HS-5 (cell line): ENCODE measurements around the gene SORCS2.

Source experiments
- DNase-seq: peaks from one replicate; pipeline ENCODE4 v3.0.0-alpha.2; 2012; ENCODE audit warnings: low read depth

The SORCS2 gene

DNA sequence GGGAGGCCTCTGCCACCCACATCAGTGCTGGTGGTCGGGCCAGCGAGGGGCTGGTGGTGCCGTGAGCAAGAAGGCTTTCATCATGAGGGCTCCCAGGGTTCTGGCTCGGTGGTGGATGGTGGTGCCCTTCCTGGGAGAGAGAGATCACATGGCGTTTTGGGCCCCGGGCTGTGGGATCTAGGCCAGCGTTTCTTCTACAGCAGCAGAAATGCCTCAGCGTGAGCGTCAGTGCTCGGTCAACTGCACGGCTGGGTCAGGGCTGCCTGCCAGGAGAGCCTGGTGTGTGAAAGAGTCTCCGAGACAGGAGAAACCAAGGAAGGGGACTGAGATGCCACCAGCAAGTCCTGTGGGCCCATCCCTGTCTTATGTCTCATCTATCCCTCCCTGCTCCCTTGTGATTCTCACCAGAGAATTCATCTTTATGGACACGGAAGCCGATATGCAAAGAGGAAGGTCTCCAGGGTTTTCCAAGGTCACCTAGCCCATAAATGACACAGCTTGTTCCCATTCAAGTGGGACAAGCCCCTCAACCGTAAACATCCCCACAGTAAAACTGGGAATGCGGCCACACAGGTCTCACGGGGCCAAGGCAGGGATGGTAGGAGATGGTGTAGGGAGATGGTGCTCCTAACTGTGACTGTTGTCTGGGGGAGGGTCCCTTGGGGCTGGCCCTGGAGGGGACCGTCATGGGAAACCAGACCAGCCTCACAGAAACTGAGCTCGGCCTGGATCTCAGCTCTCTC, 99.2 kb downstream of the SORCS2 start:
- no peak for DNase-seq

DNA sequence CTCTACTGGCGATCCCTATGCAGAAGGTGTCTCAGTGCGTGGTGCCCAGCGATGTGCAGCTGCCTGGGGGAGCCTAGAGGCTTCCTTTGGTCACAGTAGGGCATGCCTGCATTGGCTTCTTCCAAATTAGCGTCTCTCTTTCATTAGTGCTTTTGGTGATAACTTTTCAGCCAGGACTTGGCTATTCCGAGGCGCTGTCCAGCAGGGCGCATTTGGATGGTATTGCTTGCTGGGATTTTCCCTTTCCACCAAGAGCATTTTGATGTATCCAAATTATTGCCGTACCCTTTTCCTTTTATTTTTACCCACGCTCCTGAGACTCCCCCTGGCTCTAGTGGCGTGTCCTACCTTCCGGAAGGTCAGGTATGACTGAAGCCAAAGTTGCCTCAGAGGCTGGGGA, 101.4 kb downstream of the SORCS2 start:
- DNase-seq = no peak

DNA sequence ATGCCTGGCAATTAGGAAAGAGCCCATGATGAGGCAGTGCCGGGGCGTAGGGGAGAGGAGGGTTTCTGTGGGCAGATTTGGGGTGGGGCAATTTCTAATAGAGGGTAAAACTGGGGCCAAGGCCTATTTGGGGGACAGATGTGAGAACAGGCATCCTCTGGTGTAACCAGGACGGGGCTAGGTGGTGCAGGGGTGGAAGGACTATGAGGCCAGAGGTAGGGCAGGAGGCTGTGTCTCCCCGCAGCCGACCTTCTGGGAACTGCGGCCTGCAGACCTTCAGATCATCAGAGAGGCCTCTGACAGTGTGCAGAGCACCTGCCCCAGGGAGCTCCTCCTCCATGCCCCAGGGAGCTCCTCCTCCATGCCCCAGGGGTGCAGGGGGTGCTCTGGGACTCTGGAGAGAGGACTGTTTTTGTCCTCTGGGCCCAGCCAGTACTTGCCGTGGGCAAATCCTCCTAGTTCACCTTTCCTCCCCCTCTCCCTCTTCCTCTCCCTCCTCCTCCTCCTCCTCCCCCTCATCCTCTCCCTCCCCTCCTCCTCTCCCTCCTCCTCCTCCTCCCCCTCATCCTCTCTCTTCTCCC, 101.9 kb downstream of the SORCS2 start:
- no peak for DNase-seq

DNA sequence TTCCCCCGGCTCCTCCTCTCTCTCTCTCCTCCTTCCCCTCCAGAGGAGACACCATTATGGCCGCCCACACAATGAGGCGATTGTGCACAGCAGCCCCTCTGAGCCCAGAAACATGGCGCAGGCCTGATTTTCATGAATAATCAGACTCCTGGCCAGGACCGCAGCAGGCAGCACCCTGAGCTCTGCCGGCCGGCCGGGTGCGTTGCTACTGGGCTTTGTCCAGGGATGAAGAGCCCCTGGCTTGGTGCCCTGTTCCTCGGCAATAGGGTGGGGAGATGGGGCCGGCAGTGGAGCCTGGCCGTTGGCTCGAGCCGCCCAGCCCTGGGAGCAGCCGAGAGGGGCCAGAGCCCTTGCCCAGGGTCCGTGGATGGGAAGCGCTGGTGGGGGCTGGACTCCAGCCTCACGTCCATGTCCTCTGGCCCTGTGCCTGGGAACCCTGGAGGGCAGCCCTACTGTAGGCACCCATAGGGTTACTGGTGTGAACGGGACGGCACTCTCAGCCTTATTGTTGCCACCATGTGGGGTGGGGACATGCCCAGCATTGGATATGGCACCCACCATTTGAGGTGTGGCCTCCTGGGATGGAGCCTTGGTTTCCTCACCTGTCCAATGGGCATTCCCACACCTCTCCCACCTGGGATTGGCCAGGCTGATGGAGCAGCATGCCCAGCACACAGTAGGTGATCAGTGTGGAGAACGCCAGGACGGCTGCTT, 103.0 kb downstream of the SORCS2 start:
- DNase-seq = no peak

DNA sequence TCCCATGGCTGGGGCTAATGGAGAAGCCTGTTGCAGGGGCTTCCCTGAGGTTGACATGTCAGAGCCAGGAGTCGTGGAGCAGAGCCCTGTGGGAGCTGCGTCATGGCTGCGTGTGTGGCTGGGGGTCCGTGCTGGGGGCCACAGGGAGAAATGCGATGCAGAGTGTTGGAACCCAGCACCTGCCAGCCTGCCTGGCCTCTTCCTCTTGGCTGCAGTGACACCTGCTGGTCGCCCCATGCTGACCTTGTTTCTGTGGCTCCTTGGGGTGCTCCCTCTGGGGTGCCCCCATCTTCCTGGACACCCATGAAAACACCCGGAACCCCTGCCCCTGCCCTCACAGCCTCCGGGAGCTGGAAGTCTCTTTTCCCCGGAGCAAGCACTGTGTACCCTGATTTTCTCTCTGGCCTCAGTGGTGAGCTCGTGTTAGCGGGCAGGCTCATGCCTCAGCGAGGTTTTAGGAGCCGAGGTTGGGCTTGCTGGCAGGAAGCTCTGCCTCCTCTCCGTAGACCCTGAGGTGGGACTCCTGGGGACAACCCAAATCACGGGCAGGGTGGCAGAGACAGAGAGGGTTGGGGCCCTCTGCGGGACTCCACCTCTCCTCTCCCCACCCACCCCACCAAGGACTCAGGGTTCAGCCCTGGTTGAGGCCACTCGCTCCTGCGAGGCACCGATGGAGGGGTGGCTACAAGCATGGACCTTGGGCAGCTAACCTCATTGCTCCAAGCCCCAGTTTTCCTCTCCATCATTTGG, 103.7 kb downstream of the SORCS2 start:
- DNase-seq = no peak

DNA sequence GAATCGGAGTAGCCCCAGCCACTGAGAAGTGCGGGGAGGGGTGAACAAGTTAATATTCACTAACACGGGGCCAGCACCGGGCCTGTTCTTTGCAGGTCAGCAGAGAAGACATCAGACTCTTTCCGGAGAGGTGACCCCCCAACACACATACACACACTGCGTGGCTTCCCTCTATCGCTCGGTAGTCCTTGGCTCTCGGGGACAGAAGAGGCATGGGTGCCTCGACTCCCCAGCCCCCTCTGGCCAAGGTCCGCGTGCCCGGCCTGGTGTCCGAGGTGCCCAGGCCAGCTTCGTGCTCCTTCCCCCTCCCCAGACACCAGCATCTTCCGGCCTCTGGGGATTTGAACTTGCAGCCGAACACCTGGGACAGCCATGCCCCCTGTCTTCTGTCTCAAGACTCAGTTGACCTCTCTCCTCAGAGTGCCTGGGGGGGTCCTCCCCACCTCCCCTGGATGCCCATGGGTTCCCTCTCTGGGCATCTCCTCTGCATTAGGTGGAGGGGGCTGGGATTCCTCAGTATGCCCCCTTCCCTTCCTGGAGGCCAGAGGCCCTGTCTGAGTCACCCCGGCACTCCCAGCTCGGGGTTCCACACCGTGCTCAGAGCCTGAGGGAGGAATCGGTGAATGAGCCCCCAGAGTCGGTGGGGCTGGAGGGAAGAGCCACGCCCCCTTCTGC, 104.5 kb downstream of the SORCS2 start:
- DNase-seq = no peak

DNA sequence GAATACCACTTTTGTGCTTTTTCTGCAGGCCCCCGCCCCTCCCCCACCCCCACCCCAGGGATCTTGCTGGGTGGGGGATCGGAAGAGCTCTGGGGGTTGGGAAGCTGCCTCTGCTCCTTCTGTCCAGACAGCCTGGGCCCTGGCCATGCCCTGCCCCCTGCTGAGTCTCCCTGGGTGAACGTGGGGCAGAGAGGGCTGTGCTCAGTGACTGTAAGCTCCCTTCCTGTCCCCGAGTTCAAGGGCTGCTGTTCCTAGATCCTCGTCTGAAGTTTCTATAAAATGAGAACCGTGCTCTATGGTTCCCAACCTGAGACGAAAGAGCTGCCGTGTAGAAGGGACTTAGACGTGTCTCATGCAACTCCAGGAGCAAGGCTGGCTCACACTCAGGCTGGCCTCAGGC, 105.0 kb downstream of the SORCS2 start:
- DNase-seq = no peak

DNA sequence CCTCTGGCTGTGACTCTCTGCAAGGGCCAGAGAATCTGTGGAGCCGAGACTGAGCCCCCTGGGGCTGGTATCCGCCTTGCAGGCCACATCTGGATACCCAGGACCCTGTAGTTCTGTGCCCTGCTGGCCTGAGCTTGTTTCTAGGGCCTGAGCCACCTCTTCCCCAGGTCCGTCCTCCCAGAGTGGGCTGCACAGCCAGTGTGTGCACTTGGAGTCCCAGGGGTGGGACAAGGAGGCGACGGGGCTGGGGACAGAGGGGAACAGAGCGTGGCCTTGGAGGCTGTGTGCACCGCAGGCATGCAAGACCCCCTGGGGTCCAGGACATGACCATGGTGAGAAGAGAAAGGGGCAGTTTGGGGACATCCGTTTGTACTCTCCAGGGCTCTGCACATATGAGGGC, 105.5 kb downstream of the SORCS2 start:
- DNase-seq = no peak

DNA sequence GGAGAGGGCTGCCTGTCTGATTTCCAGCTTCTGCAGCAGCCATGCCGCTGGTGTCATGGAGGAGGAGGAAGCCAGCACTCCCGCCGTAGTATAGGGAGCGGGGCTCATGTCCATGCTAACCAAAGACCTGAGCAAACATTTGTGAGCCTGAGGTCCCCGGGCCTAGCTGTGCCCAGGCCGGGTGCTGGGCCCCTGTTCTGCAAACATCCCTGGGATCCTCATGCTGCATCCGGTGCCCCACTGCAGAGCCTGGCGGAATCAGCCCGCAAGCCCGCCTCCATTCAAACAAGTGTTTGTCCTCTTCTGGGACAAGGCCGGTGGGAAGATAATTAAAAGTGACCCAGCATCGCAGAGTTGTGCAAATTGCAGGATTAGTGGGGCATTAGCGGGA, 106.3 kb downstream of the SORCS2 start:
- no peak for DNase-seq

DNA sequence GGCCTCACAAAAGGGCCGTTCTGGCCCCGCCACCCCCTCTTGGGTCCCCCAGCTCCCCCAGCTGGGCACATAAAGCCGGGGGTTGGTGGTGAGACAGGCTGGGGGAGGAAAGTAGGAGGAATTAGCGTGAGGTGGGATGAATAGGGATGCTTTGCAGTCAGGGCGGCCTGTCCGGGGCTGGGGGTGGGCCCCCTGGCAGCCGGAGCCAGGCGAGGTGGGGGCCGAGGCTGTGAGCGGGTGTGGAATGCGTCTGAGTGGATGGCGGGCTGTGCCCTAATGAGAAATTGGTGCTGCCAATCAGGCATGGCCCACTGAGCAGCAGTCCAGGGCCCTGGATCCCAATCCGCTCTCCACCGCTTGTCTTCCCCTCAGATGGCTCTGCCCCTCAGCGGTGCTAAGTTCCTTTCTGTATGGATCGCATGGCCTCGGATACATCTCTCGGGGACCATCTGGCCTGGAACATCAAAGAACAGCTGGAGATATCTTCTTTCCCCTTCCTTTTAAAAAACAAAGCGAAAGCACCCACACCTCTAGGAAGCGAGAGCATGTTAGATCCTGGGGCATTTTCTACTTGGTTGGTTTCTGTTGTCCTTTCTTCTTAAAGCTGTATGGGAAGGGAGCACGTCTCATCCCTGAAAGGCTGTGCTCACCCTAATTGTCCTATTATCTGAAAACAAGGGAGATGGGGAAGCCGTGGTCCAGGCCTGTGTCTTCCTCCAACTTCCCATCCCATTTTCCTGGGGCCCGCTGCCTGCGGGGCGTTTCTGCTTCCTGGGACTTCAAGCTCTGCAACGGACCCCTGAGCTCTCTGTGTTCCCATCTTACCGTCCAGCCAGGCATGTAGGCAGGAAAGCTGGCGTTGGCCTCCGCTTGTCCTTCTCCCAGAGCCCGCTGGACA, 106.9 kb downstream of the SORCS2 start:
- DNase-seq = no peak

DNA sequence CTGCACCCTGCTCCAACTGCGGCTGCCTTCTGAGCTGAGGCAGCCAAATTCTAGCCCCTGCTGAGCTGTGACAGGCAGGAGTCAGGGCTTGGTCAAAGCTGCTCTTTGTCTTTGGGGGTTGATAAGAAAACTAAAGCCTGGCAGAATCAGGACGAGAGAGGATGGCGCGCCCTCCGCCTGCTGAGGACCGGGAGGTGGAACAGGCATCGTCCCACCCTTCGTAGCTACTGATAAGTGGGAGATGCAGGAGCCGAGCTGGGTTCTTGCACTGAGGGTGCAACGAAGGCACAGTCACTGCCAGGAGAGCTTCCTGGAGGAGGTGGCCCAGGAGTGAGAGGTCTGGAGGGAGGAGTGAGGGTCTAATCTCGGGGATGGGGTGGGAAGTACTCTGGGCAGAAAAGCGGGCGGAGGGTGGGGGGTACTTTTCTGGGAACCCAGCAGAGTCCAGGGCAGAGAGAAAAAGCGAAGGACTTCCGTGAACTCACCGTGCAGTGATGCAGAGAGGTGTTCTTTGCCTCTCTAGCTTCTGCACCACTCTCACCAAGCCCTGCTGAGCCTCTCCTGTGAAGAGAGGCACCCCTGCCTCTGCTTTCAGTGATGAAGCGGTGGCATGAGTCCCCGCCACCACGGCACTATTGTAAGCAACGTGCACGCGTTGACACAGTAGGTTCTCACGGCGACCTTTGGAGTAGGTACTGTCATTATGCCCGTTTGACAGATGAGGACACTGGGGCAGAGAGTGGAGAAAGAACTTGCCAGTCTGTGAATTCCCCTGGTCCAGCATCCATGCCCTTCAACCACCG, 107.8 kb downstream of the SORCS2 start:
- DNase-seq = no peak

DNA sequence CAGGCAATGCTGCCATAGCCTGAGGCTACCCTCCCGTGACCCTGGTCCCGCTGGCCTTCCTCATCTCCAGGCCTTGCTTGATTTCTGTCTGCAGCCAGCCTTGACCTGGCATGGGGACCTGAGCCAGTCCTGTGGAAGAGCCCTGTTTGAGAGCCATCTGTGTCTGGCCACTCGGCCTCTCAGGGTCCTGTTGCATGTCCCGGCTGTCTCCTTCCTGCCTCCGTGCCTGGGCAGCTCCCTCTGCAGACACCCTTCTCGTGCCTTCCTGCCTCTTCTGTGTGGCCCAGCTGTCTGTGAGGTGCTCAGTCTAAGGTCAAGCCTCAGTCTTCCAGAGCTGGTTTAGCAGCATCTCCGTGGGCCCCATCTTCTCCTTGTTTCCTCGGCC, 108.4 kb downstream of the SORCS2 start:
- no peak for DNase-seq

DNA sequence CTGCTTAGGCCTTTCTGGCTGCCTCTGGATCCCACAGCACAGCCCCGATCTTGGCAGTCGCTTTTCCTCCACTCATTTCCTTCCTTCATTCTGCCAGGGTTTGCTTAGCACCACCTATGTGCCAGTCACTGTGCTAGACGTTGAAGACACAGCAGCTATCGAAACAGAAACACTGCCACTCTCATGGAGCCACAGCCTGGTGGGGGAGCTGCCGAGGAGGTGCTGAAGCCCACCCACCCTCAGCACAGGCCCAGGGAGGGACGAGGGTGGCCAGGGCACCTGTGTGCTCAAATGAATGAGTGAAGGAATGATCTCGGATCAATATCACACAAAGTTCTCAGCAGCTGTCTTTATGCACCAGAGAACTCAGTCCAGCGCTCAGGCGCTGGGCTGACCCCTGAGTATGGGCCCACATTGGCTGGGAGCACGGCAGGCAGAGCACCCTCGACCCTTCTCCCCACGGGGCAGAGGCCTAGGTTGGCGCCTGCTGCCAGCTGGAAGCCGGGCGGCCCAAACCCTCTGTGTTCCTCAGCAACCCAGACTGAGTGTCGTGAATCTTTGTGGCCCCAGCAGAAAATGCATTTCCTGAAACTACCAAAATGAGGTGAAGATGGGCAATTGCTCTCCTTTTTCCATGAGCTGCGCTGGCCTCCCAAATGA, 108.9 kb downstream of the SORCS2 start:
- DNase-seq = no peak

DNA sequence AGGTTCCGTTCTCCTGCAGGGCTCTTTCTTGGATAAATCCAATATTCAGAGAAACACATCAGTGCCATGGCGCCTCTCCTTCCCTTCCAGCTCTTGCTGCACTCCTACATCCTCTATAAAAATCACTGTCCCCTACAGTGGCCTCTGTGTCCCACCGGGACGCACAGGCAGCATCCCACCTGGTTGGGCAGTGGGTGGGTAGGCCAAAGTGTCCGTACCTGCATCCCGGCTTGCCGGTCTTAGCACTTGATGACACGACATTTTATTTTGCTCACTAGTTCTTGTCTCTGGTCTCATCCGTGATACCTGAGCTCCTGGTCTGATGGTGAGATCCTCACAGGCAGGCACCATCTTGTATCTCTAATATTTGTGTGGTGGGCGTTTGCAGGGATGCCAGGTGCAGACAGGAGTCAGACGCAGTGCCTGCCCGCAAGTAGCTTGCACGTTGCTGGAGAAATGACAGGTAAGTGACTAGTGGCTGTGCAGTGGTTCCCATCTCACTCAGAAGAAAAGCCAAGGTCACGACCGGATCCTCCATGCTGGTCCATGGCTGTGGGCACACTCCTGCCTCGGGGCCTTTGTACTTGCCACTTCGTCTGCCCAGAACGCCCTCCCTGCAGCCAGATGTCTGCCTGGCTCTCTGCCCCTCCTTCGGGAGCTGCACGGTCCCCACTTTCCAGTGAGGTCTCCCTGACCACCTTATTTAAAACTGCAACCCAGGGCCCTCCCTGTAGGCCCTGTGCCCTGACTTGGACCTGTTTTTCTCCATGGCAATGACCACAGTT, 109.7 kb downstream of the SORCS2 start:
- no peak for DNase-seq

DNA sequence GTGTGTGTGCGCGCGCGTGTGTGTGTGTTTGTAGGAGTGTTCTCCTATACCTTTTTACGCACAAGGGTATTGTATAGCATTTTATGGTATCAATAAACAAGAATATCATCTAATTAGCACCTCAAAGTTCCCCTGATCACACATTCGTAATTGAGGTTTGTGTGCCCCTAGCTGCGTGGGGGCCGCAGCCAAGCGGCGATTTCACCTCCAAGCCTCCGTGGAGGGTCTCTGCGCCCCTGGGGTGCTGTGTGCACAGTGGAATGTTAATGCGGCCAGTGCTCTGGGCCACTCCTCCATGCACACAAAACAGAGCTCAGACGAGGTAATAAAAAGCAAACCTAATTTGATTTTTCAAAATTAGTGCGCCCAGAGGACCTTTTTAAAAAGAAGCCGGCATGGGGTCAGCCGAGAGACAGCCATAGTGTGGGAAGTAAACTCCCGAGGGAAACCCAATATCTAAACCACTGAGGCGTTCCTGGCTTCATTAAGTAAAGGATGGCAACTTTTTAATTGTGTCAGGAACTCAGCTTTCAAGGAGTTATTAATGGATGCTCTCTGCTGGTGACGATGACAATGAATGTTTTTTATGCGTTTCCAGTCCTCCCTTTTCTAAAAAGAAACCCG, 110.6 kb downstream of the SORCS2 start:
- DNase-seq = no peak

DNA sequence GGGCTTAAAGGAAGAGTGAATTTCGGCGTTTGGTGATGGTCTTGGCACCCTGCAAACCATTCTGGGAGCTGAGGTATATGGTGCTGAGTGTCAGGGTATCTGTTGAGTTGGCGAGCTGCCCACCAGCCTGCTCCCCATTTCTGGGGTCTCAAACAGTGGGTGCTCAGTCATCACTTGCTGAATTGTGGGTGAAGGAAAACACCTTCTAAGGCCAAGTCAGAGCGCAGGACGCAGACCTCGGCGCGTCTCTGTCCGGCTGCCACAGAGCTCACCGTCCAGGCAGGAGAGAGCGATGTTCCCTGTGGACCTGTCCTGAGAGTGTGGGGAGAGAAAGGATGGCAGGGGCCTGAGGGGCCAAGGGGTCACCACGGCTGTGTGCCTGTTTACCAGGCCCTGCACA, 111.2 kb downstream of the SORCS2 start:
- no peak for DNase-seq

DNA sequence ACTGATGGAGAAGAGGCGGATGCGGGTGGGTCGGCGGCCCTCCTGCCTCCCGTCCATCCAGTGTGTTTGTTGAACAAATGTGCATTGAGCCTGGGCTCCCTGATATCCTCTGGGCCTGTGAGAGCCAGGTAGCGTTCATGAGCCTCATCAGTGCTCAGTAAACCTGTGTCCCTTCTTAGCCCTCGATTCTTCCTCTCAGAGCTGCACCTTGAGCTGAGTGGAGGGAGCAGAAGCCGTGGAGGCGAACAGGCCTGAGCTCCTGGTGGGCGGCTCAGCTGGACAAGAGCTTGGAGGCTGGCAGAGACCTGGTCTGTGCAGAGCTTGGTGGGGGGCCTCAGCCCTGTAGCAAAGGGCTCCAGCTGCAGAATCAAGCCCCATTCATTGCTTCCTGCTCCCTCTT, 112.1 kb downstream of the SORCS2 start:
- DNase-seq = no peak
